ENCODE data around the gene TK2.

DNA sequence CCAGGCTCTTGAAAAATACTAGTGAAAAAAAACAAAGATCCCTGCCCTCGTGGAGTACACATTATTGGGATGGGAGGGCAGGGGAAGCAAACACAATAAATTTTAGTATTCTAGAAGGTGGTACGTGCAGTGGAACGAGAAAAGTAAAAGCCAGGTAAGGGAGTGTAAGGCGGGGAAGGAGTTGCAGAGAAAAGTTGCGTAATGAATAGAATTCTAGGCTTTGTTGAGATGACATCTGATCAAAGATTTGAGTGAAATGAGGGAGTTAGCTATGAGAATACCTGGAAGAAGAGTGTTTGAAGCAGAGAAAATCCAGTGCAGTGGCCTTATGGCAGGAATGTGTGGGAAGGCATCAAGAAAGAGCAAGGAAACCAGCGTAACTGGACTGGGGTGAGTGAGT lies 4.6 kb upstream of the TK2 start:
- TF ChIP-seq, protein P1, sequence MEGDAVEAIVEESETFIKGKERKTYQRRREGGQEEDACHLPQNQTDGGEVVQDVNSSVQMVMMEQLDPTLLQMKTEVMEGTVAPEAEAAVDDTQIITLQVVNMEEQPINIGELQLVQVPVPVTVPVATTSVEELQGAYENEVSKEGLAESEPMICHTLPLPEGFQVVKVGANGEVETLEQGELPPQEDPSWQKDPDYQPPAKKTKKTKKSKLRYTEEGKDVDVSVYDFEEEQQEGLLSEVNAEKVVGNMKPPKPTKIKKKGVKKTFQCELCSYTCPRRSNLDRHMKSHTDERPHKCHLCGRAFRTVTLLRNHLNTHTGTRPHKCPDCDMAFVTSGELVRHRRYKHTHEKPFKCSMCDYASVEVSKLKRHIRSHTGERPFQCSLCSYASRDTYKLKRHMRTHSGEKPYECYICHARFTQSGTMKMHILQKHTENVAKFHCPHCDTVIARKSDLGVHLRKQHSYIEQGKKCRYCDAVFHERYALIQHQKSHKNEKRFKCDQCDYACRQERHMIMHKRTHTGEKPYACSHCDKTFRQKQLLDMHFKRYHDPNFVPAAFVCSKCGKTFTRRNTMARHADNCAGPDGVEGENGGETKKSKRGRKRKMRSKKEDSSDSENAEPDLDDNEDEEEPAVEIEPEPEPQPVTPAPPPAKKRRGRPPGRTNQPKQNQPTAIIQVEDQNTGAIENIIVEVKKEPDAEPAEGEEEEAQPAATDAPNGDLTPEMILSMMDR (IDR thresholded peaks at IDR 0.05 in 2 of 3, conservative IDR thresholded peaks at IDR 0.05 in 1 of 3; ENCODE audit: insufficient read depth in 2 of 3, low read depth in 1 of 3, low read length in 3 of 3), result no peak
- TF ChIP-seq ZNF121 (CRISPR knock-in tag; conservative IDR thresholded peaks at IDR 0.05) (no peak), NFRKB (IDR thresholded peaks at IDR 0.05; ENCODE audit: low read depth) (no peak), L3MBTL2 (IDR thresholded peaks at IDR 0.05) (no peak), POLR2AphosphoS5 (IDR thresholded peaks at IDR 0.05; ENCODE audit: control insufficient read depth, insufficient read depth, low read depth, low read length) (no peak)
